NB4 (cell line): ENCODE results near the gene TEX19.

Source experiments
- DNase-seq: peaks from one replicate; pipeline ENCODE4 v3.0.0; 2010; ENCODE audit warnings: low read depth
- H3K4me3 ChIP-seq: one replicate; pipeline ENCODE4 v1.5.1; 2011; ENCODE audit warnings: mild to moderate bottlenecking, low read depth, low read length, moderate library complexity
- CTCF ChIP-seq: IDR thresholded peaks from one replicate; pipeline ENCODE4 v1.5.1; 2012; ENCODE audit warnings: low read depth, low read length
- MAX ChIP-seq: IDR thresholded peaks from 2 replicates; pipeline ENCODE4 v1.6.1; 2011; ENCODE audit warnings: low read depth, low read length
- MYC ChIP-seq: IDR thresholded peaks from 2 replicates; pipeline ENCODE4 v1.6.1; 2011; ENCODE audit warnings: low read depth, low read length
- POLR2A ChIP-seq: IDR thresholded peaks from 2 replicates; pipeline ENCODE4 v1.6.1; 2011; ENCODE audit warnings: mild to moderate bottlenecking; ENCODE audit not compliant: insufficient read length; ENCODE audit errors: extremely low read depth

Gene TEX19

GRCh38 chr17:82390015-82390859 lies 31.2 kb downstream of the TEX19 start:
- TF ChIP-seq POLR2A, result no peak
- no peak for TF ChIP-seq CTCF
- TF ChIP-seq MYC, result no peak
- no peak for DNase-seq
- H3K4me3 ChIP-seq, result no peak overlapping the region

GRCh38 chr17:82390860-82391435 lies 31.9 kb downstream of the TEX19 start:
- TF ChIP-seq MAX, result no peak
- no peak for DNase-seq
- no peak overlapping the region for H3K4me3 ChIP-seq

- TF ChIP-seq MYC (no peak), MAX (no peak), CTCF (no peak), POLR2A (no peak)
Observed at GRCh38 chr17:82391496-82392066, 32.5 kb downstream of the TEX19 start.

GRCh38 chr17:82392209-82392920 lies 33.3 kb downstream of the TEX19 start:
- H3K4me3 ChIP-seq, result no peak overlapping the region
- TF ChIP-seq MAX (no peak), POLR2A (no peak), MYC (no peak), CTCF (no peak)
- peak; percentile 72 for DNase-seq

More at GRCh38 chr17:82391496-82392066, 32.5 kb downstream of the TEX19 start:
- H3K4me3 ChIP-seq, result no peak overlapping the region
- no peak for DNase-seq

GRCh38 chr17:82392941-82393340 lies 33.9 kb downstream of the TEX19 start:
- no peak for DNase-seq
- TF ChIP-seq MAX, result no peak
- TF ChIP-seq POLR2A, result no peak
- no peak for TF ChIP-seq MYC
- TF ChIP-seq CTCF, result no peak
- H3K4me3 ChIP-seq, result no peak overlapping the region

GRCh38 chr17:82394278-82394677 lies 35.2 kb downstream of the TEX19 start:
- TF ChIP-seq POLR2A (no peak), MAX (no peak), MYC (no peak), CTCF (no peak)
- no peak for DNase-seq
- no peak overlapping the region for H3K4me3 ChIP-seq
